GM13977 (cell line): ENCODE measurements around the gene SBK3.
"Not testable (repeated sequence)": the region's sequence is repeated elsewhere in the genome, so short reads cannot be mapped to it uniquely, and the experiment has no call there.

Source experiments
- DNase-seq: peaks from one replicate; pipeline ENCODE4 v3.0.0; 2012; ENCODE audit warnings: low spot score
- in situ Hi-C: fragments of 300-500 bp; cut with MboI; formaldehyde crosslinking; loops from one replicate; pipeline ENCODE4 v1.12.0; 2022; ENCODE audit warnings: low sequenced_read_pairs, low pct_unique_long_range_greater_than_20kb, mixed read lengths, inconsistent platforms; ENCODE audit not compliant: unreplicated experiment
- TF ChIP-seq, protein P1 (sequence below): IDR thresholded peaks from 2 replicates; pipeline ENCODE4 v1.5.1; 2012; ENCODE audit warnings: mild to moderate bottlenecking, control low read depth; ENCODE audit not compliant: insufficient read depth; ENCODE audit errors: extremely low read depth, missing control alignments

SBK3 gene

DNA sequence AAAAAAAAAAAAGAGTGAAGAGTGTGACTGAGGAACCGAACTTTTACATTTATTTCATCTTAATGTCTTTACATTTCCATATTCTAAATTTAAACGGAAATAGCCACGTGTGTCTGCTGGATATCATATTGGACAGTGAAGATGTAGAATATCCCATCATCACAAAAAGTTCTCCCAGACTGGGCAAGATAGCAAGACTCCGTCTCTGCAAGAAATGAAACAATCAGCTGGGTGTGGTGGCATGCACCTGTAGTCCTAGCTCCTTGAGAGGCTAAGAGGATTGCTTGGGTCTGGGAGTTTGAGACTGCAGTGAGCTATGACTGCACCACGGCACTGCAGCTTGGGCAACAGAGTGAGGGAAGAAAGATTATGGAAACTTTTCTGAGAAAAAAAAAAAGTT, 31.4 kb upstream of the SBK3 start:
- in situ Hi-C loops = no loop called here
- DNase-seq = no peak
- TF ChIP-seq, protein P1, sequence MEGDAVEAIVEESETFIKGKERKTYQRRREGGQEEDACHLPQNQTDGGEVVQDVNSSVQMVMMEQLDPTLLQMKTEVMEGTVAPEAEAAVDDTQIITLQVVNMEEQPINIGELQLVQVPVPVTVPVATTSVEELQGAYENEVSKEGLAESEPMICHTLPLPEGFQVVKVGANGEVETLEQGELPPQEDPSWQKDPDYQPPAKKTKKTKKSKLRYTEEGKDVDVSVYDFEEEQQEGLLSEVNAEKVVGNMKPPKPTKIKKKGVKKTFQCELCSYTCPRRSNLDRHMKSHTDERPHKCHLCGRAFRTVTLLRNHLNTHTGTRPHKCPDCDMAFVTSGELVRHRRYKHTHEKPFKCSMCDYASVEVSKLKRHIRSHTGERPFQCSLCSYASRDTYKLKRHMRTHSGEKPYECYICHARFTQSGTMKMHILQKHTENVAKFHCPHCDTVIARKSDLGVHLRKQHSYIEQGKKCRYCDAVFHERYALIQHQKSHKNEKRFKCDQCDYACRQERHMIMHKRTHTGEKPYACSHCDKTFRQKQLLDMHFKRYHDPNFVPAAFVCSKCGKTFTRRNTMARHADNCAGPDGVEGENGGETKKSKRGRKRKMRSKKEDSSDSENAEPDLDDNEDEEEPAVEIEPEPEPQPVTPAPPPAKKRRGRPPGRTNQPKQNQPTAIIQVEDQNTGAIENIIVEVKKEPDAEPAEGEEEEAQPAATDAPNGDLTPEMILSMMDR = no peak

DNA sequence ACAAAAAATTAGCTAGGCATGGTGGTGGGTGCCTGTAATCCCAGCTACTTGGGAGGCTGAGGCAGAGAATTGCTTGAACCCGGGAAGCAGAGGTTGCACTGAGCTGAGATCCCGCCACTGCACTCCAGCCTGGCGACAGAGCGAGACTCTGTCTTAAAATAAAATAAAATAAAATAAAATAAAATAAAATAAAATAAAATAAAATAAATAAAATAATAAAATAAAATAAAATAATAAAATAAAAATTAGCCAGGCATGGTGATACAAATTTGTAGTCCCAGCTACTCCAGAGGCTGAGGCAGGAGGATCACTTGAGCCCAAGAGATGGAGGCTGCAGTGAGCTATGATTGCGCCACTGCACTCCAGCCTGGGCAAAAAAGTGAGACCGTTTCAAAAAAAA, 28.6 kb upstream of the SBK3 start:
- in situ Hi-C loops, DNase-seq: not testable (repeated sequence)

DNA sequence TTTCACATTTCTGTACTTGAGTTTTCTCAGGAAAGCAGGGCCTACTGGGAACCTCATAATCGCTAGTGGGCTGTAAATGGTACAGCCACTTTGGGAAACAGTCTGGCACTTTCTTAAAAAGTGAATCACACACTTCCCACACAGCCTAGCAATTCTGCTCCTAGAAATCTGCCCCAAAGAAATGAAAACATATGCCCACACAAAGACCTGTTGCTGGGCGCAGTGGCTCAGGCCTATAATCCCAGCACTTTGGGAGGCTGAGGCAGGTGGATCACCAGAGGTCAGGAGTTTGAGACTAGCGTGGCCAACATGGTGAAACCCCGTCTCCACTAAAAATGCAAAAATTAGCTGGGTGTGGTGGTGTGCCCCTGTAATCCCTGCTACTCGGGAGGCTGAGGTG, 24.1 kb upstream of the SBK3 start:
- in situ Hi-C loops, DNase-seq: not testable (repeated sequence)

DNA sequence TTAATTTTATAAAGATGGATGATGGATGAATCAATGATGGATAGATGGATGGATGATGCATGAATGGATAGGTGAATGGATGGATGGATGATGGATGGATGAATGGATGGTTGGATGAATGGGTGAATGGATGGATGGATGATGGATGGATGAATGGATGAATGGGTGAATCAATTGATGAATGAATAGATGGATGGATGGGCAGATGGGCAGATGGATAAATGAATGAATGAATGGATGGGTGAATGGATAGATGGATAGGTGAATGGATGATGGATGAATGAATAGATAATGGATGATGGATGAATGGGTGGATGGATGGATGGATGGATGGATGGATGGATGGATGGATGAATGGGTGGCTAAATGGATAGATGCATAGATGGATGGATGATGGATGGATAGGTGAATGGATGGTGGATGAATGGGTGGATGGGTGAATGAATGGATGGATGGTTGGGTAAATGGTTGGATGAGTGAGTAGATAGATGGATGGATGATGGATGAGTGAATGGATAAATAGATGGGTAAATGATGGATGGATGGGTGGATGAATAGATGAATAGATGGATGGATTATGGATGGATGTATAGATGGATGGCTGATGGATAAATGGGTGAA, 22.5 kb upstream of the SBK3 start:
- TF ChIP-seq, protein P1 = no peak
- DNase-seq = no peak
- in situ Hi-C loops = no loop called here

DNA sequence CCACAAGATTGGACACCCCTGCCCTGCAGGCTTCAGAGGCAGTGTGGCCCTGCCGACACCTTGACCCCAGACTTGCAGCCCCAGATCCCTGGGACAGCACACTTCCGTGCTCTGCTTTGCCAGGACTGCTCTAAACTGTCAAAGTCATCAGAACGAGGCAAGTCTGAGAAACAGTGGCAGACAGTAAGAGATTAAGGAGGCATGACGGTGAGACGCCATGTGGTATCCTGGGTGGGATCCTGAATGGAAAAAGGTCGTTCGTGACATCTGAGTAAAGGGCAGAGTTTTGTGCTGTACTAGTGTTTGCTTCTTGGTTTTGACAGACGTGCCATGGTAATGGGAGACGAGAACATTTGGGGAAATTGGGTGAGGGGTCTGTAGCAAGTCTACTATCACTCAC, 21.5 kb upstream of the SBK3 start:
- in situ Hi-C loops = no loop called here
- no peak for DNase-seq
- TF ChIP-seq, protein P1 = no peak

DNA sequence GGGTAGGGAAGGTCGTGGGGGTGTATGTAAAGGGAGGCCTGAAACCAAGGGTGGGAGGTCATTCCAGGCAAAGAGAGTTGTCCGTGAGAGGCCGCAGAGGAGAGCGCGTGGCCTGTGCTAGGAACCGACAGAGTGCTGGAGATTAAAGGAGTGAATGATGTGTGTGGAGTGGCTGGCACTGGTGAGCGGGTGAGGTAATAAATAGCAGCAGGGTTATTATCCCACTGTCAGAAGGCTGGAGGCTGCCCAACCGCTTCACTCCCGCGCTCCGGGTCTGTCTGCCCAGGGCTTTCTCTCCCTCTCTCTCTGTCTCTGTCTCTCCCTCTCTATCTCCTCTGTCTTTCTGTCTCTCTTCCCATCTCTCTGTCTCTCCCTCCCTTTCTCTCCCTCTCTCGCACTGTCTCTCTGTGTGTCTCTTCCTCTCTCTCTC, 17.9 kb upstream of the SBK3 start:
- DNase-seq = no peak

DNA sequence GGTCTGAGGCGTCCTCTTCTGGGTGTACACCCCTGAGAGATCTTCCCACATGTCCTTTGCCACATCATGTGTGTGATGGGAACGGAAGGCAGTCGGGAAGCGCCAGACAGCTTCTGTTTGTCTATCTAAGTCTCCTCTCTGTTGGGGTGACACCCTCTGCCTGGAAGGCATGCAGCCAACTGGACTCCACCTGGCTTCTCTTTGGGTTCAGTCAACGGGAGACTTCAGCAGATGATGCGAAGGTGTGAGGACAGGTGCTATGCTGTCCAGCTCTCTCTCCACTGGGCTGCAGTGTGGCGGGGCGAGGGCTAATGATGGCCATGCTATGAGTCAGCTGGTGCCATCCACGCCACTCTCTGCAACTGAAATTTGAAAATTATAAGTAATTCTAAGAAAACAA, 14.3 kb upstream of the SBK3 start:
- DNase-seq = no peak
- TF ChIP-seq, protein P1 = no peak
- in situ Hi-C loops = no loop called here

More for the DNA sequence above, 17.9 kb upstream of the SBK3 start:
- TF ChIP-seq, protein P1 = no peak
- in situ Hi-C loops = no loop called here

DNA sequence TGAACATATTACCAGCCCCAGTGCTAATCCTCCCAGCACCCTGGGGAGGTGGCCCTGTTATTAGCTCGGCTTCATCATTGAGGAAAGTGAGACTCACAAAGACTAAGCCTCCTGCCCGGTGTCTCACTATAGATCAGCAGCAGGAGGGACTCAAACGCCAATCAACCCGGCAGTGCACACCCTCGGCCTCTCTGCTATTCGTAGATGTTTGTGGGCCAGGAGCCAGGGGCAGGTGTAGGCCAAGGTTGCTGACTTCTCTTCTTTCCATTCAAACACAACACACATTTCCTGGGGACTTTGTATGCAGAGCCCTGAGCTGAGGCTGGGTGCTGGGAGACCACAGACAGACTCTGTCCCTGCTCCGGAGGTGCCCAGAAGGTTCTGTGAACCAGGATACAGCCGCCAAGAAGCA, 9.4 kb upstream of the SBK3 start:
- in situ Hi-C loops = no loop called here
- no peak for DNase-seq
- TF ChIP-seq, protein P1 = no peak
